ENCODE measurements around the gene TRIP11.

DNA sequence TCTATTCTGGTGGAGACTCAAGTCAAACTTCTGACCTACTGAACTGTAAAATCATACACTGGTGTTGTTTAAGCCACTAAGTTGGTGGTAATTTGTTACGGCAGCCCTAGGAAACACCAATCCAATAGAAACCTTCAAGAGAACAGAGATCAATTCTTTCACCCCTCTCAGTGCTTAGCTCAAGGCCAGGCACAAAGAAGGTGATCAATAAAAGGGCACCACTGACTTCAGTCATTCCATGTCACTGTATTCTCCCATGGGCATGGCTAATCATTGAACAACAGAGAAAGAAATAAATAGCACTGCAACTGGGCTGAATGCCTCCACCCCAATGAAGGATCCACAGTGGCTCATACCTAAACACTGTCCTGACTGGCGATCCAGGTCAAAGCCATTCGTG, 99.7 kb downstream of the TRIP11 start:
- TF ChIP-seq SMC3 (conservative IDR thresholded peaks at IDR 0.05; ENCODE audit: poor library complexity) (no peak), EZH2 (IDR thresholded peaks at IDR 0.05; ENCODE audit: borderline replicate concordance, insufficient read depth, low read length, poor library complexity, severe bottlenecking) (no peak), POLR2AphosphoS5 (IDR thresholded peaks at IDR 0.05) (no peak), REST (IDR thresholded peaks at IDR 0.05; ENCODE audit: borderline replicate concordance) (no peak)
- TF ChIP-seq, protein P1, sequence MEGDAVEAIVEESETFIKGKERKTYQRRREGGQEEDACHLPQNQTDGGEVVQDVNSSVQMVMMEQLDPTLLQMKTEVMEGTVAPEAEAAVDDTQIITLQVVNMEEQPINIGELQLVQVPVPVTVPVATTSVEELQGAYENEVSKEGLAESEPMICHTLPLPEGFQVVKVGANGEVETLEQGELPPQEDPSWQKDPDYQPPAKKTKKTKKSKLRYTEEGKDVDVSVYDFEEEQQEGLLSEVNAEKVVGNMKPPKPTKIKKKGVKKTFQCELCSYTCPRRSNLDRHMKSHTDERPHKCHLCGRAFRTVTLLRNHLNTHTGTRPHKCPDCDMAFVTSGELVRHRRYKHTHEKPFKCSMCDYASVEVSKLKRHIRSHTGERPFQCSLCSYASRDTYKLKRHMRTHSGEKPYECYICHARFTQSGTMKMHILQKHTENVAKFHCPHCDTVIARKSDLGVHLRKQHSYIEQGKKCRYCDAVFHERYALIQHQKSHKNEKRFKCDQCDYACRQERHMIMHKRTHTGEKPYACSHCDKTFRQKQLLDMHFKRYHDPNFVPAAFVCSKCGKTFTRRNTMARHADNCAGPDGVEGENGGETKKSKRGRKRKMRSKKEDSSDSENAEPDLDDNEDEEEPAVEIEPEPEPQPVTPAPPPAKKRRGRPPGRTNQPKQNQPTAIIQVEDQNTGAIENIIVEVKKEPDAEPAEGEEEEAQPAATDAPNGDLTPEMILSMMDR (IDR thresholded peaks at IDR 0.05; ENCODE audit: poor library complexity, severe bottlenecking), result no peak

Data from neural cell (in vitro differentiated cells).